CD4-positive, CD25-positive, alpha-beta regulatory T cell (primary cell): ENCODE data around the gene FUNDC2. TPM values are rescaled to one million over a fixed set of nuclear protein-coding genes. Genes with fewer than 3 reads are reported as not detected.

Source experiments
- ATAC-seq, 2 donors: fragments of 150-1000 bp; cut with Tn5 transposase; one replicate each; pipeline ENCODE4 v1.10.0; 2021; ENCODE audit warnings: low read depth in 2 of 2, moderate number of reproducible peaks in 2 of 2, moderate library complexity in 1 of 2
- DNase-seq, 3 donors: peaks; one replicate each; pipeline versions ENCODE4 v3.0.0 to v3.0.0-alpha.2; 2012 to 2022; ENCODE audit warnings: mixed read lengths in 1 of 3
- H3K27ac ChIP-seq: one replicate; pipeline ENCODE4 v1.7.0; 2013; ENCODE audit warnings: mild to moderate bottlenecking, low read length; ENCODE audit not compliant: insufficient read depth, poor library complexity, severe bottlenecking
- H3K27me3 ChIP-seq: one replicate; pipeline ENCODE4 v1.7.0; 2013; ENCODE audit warnings: low read length; ENCODE audit not compliant: control insufficient read depth, insufficient read depth
- H3K36me3 ChIP-seq: one replicate; pipeline ENCODE4 v1.7.0; 2013; ENCODE audit warnings: mild to moderate bottlenecking, low read length, moderate library complexity; ENCODE audit not compliant: control insufficient read depth, insufficient read depth
- H3K4me1 ChIP-seq: 2 replicates; pipeline ENCODE4 v1.7.0; 2013; ENCODE audit warnings: mild to moderate bottlenecking, low read length; ENCODE audit not compliant: insufficient read depth, control insufficient read depth, poor library complexity, severe bottlenecking
- H3K4me3 ChIP-seq: one replicate; pipeline ENCODE4 v1.7.0; 2013; ENCODE audit warnings: low read depth, mild to moderate bottlenecking, low read length, moderate library complexity
- H3K9me3 ChIP-seq, 2 experiments: 1 replicate in 1 of 2; 2 replicates in 1 of 2; pipeline ENCODE4 v1.7.0; 2013; ENCODE audit warnings: low read length in 2 of 2, mild to moderate bottlenecking in 1 of 2, moderate library complexity in 1 of 2; ENCODE audit not compliant: control insufficient read depth in 2 of 2
- H3K27ac Mint-ChIP-seq, 3 donors: one replicate each; pipeline ENCODE4 v1.8.0; 2020 to 2022; ENCODE audit warnings: mild to moderate bottlenecking in 3 of 3, mixed read lengths in 3 of 3, moderate library complexity in 2 of 3
- H3K27me3 Mint-ChIP-seq: one replicate; pipeline ENCODE4 v1.8.0; 2022; ENCODE audit warnings: mild to moderate bottlenecking, mixed read lengths
- H3K36me3 Mint-ChIP-seq: one replicate; pipeline ENCODE4 v1.8.0; 2020; ENCODE audit warnings: mixed read lengths
- H3K4me1 Mint-ChIP-seq, 4 donors: one replicate each; pipeline ENCODE4 v1.8.0; 2020 to 2022; ENCODE audit warnings: mixed read lengths in 4 of 4, mild to moderate bottlenecking in 1 of 4
- H3K4me3 Mint-ChIP-seq, 4 donors: one replicate each; pipeline ENCODE4 v1.8.0; 2020 to 2022; ENCODE audit warnings: mild to moderate bottlenecking in 4 of 4, mixed read lengths in 4 of 4, moderate library complexity in 3 of 4
- H3K9me3 Mint-ChIP-seq, 7 donors: one replicate each; pipeline ENCODE4 v1.8.0; 2020 to 2022; ENCODE audit warnings: mixed read lengths in 7 of 7, mild to moderate bottlenecking in 3 of 7, moderate library complexity in 2 of 7
- polyA plus RNA-seq, 4 donors: library from polyadenylated mRNA; unstranded; fragments of 300-500 nt; fragmentation: Illumina TruSeq; gene quantifications; one replicate each; pipeline ENCODE4 v1.2.3, GENCODE V29; 2021
- total RNA-seq: library from RNA; stranded (reverse); gene quantifications from one replicate; pipeline ENCODE4 v1.2.3, GENCODE V29; 2022

Gene FUNDC2
- total RNA-seq (36.9 TPM), polyA plus RNA-seq (100 to 1,000 TPM; 165 to 185 (median 174) TPM)

- Histone ChIP-seq H3K36me3 (no peaks in the 10 kb centered on the region), H3K27ac (peak within 1 kb of the TSS; percentile 92), H3K4me3 (peak within 1 kb of the TSS; percentile 85), H3K27me3 (no peaks in the 10 kb centered on the region), H3K4me1 (peaks cover 7% of the 10 kb centered on the region), H3K9me3 (no peaks in the 10 kb centered on the region)
- peaks cover 17% of the 10 kb centered on the region for H3K27me3 Mint-ChIP-seq
- peak within 1 kb of the TSS; percentile 92 to 96 (median 92) for H3K27ac Mint-ChIP-seq
- peaks cover 12 to 30% (median 15%) of the 10 kb centered on the region in 4 donors for H3K4me1 Mint-ChIP-seq
- peak; percentile 89 to 96 (median 93) for DNase-seq
- H3K4me3 Mint-ChIP-seq = peak within 1 kb of the TSS; percentile 89 to 96 (median 90)
- H3K9me3 Mint-ChIP-seq = no peaks in the 10 kb centered on the region
- no peaks in the 10 kb centered on the region for H3K36me3 Mint-ChIP-seq
- peak; percentile 92 to 94 for ATAC-seq
Measured at GRCh38 chrX:155026727-155027508, at the start of gene FUNDC2. Gene FUNDC2, plus strand, starts transcription at chrX:155026844. Its CDS starts 95 bp downstream, at chrX:155026939.

- no peaks in the 10 kb centered on the region for H3K36me3 ChIP-seq
- H3K4me1 Mint-ChIP-seq = peaks cover 0 to 13% (median 4%) of the 10 kb centered on the region in 4 donors
- peaks cover 17% of the 10 kb centered on the region for H3K27me3 Mint-ChIP-seq
- peaks cover 6% of the 10 kb centered on the region for H3K4me1 ChIP-seq
- H3K27ac ChIP-seq = no peak overlapping the region
- peaks cover 0 to 8% (median 0%) of the 10 kb centered on the region in 7 donors for H3K9me3 Mint-ChIP-seq
- H3K4me3 ChIP-seq = no peak overlapping the region
- no peaks in the 10 kb centered on the region for H3K27me3 ChIP-seq
- ATAC-seq (no peak), DNase-seq (peak in 1 of 3 donors; percentile 8)
- H3K36me3 Mint-ChIP-seq = peaks cover 3% of the 10 kb centered on the region
- H3K9me3 ChIP-seq = peaks cover 0 to 6% of the 10 kb centered on the region in 2 experiments
- H3K4me3 Mint-ChIP-seq = no peak overlapping the region
- peak overlapping the region in 1 of 3 donors; percentile 83 for H3K27ac Mint-ChIP-seq
Measured at GRCh38 chrX:154979629-154980028, 47.0 kb upstream of the FUNDC2 start.

DNA sequence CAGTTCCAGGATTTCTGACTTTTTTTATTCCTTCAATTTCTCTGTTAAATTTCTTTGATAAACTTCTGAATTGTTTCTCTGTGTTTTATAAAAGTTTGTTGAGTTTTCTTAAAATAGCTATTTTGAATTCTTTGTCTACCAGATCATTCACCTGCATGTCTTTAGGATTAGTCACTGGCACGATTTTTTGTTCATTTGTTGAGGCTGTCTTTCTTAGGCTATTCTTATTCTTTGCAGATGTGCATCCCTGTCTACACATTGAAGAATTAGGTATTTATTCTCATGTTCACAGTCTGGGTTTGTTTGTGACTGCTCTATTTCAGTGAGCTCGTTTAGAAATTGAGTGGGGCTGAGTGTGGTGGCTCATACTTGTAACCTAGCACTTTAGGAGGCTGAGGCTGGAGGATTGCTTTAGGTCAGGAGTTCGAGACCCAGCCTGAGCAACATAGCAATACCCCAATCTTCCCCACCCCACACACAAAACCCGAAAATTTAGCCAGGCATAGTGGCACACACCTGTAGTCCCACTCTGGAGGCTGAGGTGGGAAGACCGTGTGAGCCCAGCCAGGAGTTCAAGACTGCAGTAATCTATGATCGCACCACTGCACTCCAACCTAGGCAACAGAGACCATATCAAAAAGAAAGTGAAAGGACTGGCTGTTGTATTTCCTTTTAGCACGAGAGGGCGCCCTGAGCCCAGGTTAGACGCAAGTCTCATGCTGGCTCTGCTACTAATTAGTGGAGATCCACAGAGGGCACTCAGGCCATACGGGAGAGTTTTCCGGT is 46.1 kb upstream of the FUNDC2 start:
- H3K9me3 ChIP-seq = peaks cover 0 to 6% of the 10 kb centered on the region in 2 experiments
- Mint-ChIP-seq H3K9me3 (peaks cover 0 to 8% (median 0%) of the 10 kb centered on the region in 7 donors), H3K36me3 (peaks cover 3% of the 10 kb centered on the region), H3K4me1 (peaks cover 0 to 13% (median 2%) of the 10 kb centered on the region in 4 donors), H3K27me3 (peaks cover 15% of the 10 kb centered on the region), H3K27ac (peak overlapping the region in 2 of 3 donors; percentile 83 to 88), H3K4me3 (peak overlapping the region; percentile 16 to 90 (median 84))
- H3K27ac ChIP-seq = no peak overlapping the region
- DNase-seq (peak; percentile 60 to 86 (median 79)), ATAC-seq (peak; percentile 92 to 94)
- peak overlapping the region; percentile 75 for H3K4me3 ChIP-seq
- H3K27me3 ChIP-seq = no peaks in the 10 kb centered on the region
- H3K4me1 ChIP-seq = peaks cover 6% of the 10 kb centered on the region
- H3K36me3 ChIP-seq = no peaks in the 10 kb centered on the region

DNA sequence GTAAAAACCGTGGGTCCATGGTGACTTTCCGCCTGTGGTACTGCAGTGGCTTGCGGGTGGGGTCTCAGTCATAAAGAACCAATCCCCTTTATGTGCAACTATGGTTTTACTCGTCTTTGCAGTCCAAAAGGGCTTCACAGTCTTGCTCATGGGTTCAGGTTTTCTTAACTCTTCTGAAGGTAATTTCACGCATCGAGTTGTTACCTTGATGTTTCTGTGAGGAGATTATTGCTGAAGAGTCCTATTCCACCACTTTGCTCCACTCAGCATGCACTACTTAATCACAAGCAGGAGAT is 45.6 kb upstream of the FUNDC2 start:
- DNase-seq = no peak

GRCh38 chrX:154986826-154987575 is 39.6 kb upstream of the FUNDC2 start:
- Histone ChIP-seq H3K9me3 (no peaks in the 10 kb centered on the region), H3K27me3 (no peaks in the 10 kb centered on the region), H3K36me3 (no peaks in the 10 kb centered on the region), H3K4me1 (no peaks in the 10 kb centered on the region), H3K4me3 (no peak overlapping the region), H3K27ac (no peak overlapping the region)
- Mint-ChIP-seq H3K27me3 (peaks cover 5% of the 10 kb centered on the region), H3K4me1 (no peaks in the 10 kb centered on the region), H3K4me3 (no peak overlapping the region), H3K36me3 (no peaks in the 10 kb centered on the region), H3K9me3 (peaks cover 0 to 2% (median 0%) of the 10 kb centered on the region in 7 donors), H3K27ac (no peak overlapping the region)
- ATAC-seq (no peak), DNase-seq (peak in 1 of 3 donors; percentile 12)

More for the DNA sequence above, 45.6 kb upstream of the FUNDC2 start:
- no peak for ATAC-seq
- Mint-ChIP-seq H3K27me3 (peaks cover 15% of the 10 kb centered on the region), H3K4me1 (peaks cover 0 to 13% (median 2%) of the 10 kb centered on the region in 4 donors), H3K9me3 (peaks cover 0 to 8% (median 0%) of the 10 kb centered on the region in 7 donors), H3K36me3 (peaks cover 3% of the 10 kb centered on the region), H3K27ac (peak overlapping the region in 1 of 3 donors; percentile 83), H3K4me3 (peak overlapping the region in 2 of 4 donors; percentile 81 to 90)
- Histone ChIP-seq H3K4me3 (peak overlapping the region; percentile 75), H3K27ac (no peak overlapping the region), H3K9me3 (peaks cover 0 to 6% of the 10 kb centered on the region in 2 experiments), H3K4me1 (peaks cover 6% of the 10 kb centered on the region), H3K36me3 (no peaks in the 10 kb centered on the region), H3K27me3 (no peaks in the 10 kb centered on the region)

- Histone ChIP-seq H3K4me1 (no peaks in the 10 kb centered on the region), H3K4me3 (no peak overlapping the region), H3K27ac (no peak overlapping the region), H3K27me3 (no peaks in the 10 kb centered on the region), H3K36me3 (no peaks in the 10 kb centered on the region), H3K9me3 (no peaks in the 10 kb centered on the region)
- Mint-ChIP-seq H3K36me3 (no peaks in the 10 kb centered on the region), H3K27ac (no peak overlapping the region), H3K4me1 (no peaks in the 10 kb centered on the region), H3K9me3 (peaks cover 0 to 2% (median 0%) of the 10 kb centered on the region in 7 donors), H3K27me3 (peaks cover 5% of the 10 kb centered on the region), H3K4me3 (no peak overlapping the region)
- ATAC-seq (no peak), DNase-seq (no peak)
Measured at GRCh38 chrX:154987940-154988339, 38.7 kb upstream of the FUNDC2 start.

DNA sequence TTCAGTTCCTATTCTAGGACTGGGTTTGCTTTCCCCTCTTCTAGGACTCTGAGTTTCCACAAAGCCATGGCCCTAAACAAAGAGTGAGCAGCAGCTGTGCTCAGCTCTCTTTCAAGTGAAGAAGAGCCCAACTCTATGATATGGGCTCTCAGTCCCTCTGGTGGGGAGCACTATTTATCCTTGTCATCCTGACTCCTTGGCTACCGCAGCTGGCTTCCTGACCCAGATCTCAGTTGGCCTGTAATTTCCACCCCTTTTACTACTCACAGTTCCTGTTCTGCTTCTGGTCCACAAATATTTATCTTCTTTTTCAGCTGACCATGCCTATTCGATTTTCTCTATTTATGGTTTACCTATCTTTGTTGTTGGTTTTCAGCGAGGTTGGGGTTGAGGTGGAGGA is 37.9 kb upstream of the FUNDC2 start:
- Histone ChIP-seq H3K27ac (no peak overlapping the region), H3K4me3 (no peak overlapping the region), H3K36me3 (no peaks in the 10 kb centered on the region), H3K9me3 (no peaks in the 10 kb centered on the region), H3K4me1 (no peaks in the 10 kb centered on the region), H3K27me3 (no peaks in the 10 kb centered on the region)
- DNase-seq (no peak), ATAC-seq (no peak)
- Mint-ChIP-seq H3K9me3 (peaks cover 0 to 2% (median 0%) of the 10 kb centered on the region in 7 donors), H3K27ac (no peak overlapping the region), H3K36me3 (no peaks in the 10 kb centered on the region), H3K27me3 (peaks cover 5% of the 10 kb centered on the region), H3K4me3 (no peak overlapping the region), H3K4me1 (no peaks in the 10 kb centered on the region)
